Daoy (cell line): ENCODE data around the gene DDX31. TPM values are rescaled to one million over a fixed set of nuclear protein-coding genes. Genes with fewer than 3 reads are reported as not detected.
A peak's percentile ranks its signal among the peaks of the same experiment; 100 is the strongest.
"Not testable (repeated sequence)": the region's sequence is repeated elsewhere in the genome, so short reads cannot be mapped to it uniquely, and the experiment has no call there.

Experiments used
- DNase-seq: peaks from one replicate; pipeline ENCODE4 v3.0.0-alpha.2; 2015; ENCODE audit warnings: low read depth
- total RNA-seq: library from RNA; depleted of rRNA; stranded (reverse); fragments of >200 nt; shearing (Covaris generic); gene quantifications from 2 replicates; pipeline ENCODE4 v1.2.3, GENCODE V29; 2014

Gene DDX31
- total RNA-seq, 1 experiment from 2014 or later = 32.6 TPM

DNA sequence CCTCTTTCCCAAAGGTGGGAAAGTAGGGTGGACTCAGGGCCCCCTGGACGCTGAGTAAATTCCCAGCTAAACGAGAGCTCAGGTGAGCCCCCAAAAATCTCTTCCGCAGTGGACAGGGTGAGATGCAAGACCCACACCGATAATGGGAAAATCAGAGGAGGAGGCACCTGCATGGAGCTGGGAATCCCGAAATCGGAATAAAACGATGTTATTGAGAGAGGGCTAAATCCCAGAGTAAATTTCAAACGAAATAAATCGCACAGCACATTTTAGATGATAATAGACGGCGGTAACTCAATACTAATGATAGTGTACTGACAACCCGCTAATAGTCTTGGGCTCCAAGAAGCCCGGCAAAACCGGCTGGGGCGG, 90.4 kb downstream of the DDX31 start:
- DNase-seq = no peak

DNA sequence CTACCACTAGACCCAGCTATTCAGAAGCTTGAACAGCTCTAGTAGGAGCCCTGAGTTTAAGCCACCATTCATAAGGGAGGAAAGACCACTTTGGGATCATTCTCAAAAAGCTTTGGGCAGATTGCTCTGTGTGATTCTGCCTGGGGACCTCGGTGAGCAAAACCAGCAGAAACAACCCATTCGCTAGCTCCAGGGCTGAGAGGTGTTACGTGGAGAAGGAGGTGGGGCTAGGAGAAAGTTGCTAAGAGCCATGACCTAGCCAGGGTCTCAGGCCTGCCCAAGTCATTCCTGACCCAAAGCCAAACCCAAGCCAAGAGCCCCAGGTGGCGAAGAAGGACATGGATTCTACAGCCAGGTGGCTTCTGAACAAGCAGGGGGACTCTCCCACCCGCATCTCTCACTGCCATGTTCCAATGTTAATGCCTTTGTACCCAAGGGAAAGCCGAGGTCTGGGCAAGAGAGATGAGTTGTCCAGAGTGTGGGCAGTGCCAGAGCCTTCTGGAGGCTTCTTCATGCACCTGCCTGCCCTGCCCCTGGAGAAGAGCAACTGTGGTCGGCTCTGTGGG, 91.3 kb downstream of the DDX31 start:
- no peak for DNase-seq

DNA sequence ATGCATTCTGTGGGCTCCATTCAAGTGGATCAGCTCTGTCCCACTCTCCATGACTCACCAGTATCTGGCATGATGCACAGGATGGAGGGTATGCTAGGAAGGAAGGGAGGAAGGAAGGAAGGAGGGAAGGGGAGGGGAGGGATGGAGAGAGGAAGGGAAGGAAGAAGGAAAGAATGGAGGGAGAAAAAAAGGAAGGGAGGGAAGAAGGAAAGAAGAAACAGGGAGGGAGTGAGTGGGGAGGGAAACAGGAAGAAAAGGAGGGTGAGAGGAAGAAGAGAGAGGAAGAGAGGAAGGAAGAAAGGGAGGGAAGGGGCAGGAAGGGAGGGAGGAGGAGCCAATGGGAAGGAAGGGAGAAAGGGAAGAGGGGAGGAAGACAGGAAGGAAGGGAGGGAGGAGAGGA, 92.7 kb downstream of the DDX31 start:
- peak; percentile 29 for DNase-seq

DNA sequence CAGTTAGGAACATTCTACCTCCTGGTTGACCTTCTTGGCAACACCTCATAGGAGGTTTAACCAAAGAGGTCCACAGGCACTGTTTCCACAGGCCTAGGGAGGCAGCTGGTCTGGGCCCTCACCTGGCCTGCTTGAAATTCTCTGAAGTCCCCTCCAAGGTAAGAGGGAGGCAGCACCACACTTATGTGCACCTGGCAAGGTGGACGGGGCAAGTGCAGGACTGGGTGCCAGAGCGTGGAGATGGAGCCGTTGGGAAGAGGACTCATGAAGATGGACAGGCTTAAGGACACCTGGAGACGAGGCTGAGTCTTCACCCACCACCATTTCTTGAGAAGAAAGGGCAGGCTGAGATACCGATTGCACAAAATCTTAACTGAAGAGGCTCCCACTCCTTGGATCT, 94.0 kb downstream of the DDX31 start:
- no peak for DNase-seq

DNA sequence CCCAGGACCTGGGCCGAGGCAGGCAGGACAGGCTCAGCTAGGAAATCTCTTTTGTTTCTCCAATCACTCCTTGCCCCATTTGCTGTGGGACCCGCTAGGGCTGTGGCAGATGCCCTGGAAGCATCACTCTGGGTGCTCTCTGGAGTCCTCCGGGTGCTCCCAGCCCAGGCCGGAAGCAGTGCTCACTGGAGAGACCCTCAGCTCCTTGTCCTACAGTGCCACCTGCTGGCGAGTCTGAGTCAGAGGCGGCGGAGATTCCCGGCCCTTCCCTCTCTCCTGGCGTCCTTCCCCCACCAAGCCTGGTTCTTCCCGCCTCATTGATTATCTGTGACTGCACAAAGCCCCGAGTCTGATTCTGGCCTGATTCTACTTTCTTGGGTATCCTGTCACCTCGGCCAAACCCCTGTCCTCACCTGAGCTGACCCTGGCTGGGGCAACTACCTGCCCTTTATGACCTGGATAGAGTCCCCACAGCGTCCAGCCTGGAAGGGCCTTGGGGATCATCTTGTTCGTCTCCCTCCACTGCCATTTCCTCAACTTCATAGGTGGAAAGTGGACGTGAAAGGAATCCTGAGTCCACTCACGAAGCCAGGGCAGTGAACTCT, 94.7 kb downstream of the DDX31 start:
- peak; percentile 89 for DNase-seq

- peak; percentile 37 for DNase-seq
These were observed 96.9 kb downstream of the DDX31 start for GRCh38 chr9:132572921-132573320.

- DNase-seq = no peak
These were observed 97.8 kb downstream of the DDX31 start for GRCh38 chr9:132571806-132572600.

GRCh38 chr9:132568787-132569186, 101.0 kb downstream of the DDX31 start:
- not testable (repeated sequence) for DNase-seq

DNA sequence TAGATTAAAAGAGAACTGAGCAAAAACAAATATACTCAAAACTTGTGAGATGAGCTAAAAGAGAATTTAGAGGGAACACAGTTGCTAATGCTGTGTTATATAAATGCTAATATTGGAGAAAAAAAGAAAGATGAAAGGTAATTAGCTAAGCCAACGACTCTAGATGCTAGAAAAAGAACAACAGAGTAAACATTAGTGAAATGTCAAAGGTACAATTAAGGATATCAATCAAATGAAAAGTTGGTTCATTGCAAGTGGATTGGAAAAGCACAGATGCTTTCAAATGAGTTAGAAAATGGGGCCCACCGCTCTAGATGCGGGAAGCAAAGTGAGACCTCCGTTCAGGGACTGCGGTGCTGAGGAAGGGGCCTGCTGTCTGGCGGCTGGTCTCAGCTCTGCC, 105.3 kb downstream of the DDX31 start:
- DNase-seq = no peak

DNA sequence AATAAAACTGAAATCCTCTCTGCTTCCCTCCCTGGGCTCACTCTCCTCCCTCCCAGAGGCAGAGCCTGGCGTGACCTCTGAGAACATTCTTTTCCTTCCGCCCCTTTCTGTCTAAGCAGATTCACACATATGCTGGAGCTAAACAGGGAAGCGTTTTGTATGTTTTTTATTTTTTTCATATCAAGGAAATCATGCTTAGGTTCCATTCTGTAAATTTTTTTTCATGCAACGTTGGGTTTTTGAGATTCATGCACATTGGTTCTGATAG, 107.5 kb downstream of the DDX31 start:
- DNase-seq = no peak

- no peak for DNase-seq
These were observed 109.1 kb downstream of the DDX31 start for GRCh38 chr9:132560616-132561202.

- DNase-seq = no peak
These were observed 110.1 kb downstream of the DDX31 start for GRCh38 chr9:132559711-132560110.

DNA sequence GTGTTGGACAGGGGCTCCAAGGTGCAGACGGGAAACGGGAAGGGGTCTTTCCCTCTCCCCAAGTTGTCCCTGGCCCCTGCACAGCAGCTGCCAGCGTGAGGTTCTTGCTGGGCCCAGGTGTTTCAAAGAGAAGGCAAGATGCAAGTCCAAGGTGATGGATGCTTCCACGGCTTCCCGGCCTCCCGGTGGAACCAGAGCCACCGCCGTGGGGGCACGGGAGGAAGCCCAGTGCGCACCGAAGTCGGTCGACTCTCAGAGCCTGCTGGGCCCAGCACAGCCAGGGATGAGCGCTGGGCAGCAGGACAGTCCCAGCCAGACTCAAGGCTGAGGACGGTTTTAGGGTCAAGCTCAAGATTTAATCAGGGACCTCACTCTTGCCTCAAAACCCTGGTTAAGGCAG, 112.6 kb downstream of the DDX31 start:
- no peak for DNase-seq

GRCh38 chr9:132556714-132557113, 113.1 kb downstream of the DDX31 start:
- no peak for DNase-seq

DNA sequence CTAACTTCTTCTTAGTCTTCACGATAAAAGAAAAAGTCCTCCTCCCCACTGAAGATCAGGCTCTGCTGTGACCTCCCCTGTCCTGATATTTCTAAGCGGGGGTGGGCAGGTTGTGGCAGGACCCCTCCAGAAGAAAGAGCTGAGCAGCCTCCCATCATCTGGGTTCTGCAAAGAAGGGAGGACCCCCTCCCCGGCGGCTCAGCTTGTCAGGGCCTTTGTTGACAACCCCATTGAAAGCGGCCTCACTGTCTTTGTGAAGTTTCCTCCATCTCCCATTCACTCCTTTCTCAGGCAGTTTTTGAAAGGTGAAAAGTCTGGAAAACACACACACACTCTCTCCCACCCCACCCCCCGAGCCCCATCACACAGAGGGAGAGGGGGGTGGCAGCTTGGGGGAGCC, 113.5 kb downstream of the DDX31 start:
- DNase-seq = no peak

- no peak for DNase-seq
These were observed 114.3 kb downstream of the DDX31 start for GRCh38 chr9:132555528-132555927.

- DNase-seq = no peak
These were observed 115.0 kb downstream of the DDX31 start for GRCh38 chr9:132554755-132555154.

DNA sequence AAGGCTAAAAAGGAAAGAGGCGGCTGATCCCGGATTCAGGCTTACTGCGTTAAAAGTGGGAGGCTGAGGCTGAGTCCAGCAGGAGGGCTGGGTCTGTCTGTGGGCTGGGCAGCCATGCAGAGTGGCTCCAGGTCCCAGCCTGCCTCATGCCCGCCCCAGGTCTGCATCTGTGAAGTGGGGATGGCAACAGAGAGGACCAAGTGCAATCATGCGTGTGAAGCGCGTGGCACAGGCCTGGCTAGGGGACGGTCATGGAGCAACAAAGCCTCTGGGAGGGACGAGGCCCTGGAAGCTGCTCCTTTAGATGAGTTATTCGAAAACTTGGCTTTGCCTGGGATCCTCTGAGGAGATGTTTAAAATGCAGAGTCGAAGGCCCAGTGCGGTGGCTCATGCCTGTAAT, 117.7 kb downstream of the DDX31 start:
- DNase-seq = no peak

- DNase-seq = no peak
These were observed 118.2 kb downstream of the DDX31 start for GRCh38 chr9:132551556-132551955.

DNA sequence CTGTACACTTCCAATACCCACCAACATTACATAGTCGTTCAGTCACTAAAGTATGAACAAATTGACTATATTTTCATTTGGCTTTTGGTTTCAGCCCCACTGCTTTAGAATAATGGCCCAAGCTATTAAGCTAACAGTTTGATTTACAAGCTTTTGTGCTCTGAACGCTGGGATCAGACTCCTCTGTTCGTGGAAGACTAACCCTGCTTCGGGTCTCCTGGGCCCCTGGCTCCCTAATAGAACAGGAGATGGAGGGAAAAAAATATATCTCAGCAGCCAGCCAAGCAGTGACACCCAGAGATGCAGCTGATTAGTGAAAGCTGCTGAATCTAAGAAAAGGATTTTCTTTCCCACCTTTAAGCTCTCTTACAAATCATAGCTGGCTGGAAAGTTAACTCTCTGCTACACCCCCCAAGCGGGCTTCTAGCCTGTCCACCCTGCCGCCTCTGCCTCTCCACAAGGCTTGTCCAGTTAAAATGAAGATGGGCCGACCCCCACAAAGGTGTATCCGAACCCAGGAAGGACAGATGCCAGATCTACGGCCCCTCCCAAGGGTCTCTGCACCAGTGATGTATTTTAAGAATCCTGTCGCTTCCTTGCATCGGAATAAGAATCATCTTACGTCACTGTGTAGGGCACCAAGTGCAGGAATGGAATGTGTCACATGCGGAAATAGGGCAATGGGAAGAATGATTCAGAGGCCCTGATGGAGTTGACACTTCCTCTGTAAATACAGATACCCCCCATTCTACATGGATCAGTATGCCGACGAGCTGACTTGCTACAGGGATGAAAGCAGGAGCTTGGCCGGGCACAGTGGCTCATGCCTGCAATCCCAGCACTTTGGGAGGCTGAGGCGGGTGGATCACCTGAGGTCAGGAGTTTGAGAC, 120.8 kb downstream of the DDX31 start:
- peak; percentile 77 for DNase-seq

- DNase-seq = peak; percentile 45
These were observed 121.6 kb downstream of the DDX31 start for GRCh38 chr9:132547976-132548730.
